SH-SY5Y (cell line): Measurements from ENCODE around the gene GCN1.

Experiments used
- GATA2 ChIP-seq: IDR thresholded peaks from 2 replicates; pipeline ENCODE4 v1.6.1; 2011; ENCODE audit warnings: mild to moderate bottlenecking, low read depth, low read length
- GATA3 ChIP-seq: IDR thresholded peaks from 2 replicates; pipeline ENCODE4 v1.6.1; 2011; ENCODE audit warnings: low read depth, mild to moderate bottlenecking, low read length, moderate library complexity

GRCh38 chr12:120144215-120144614 is 50.3 kb downstream of the GCN1 start:
- TF ChIP-seq GATA2 (no peak), GATA3 (no peak)
